HG03457 (cell line): ENCODE data around the gene PLEKHA6.

ENCODE experiments used
- ATAC-seq: cut with Tn5 transposase; IDR thresholded peaks from one replicate; pipeline ENCODE4 v1.9.1; 2021; ENCODE audit warnings: moderate number of reproducible peaks; ENCODE audit not compliant: unreplicated experiment

Gene PLEKHA6

GRCh38 chr1:204383163-204383904 is 23.6 kb upstream of the PLEKHA6 start:
- ATAC-seq, result no peak

GRCh38 chr1:204382714-204383083 is 23.0 kb upstream of the PLEKHA6 start:
- no peak for ATAC-seq

GRCh38 chr1:204380293-204380831 is 20.6 kb upstream of the PLEKHA6 start:
- no peak for ATAC-seq

GRCh38 chr1:204377800-204378668 is 18.3 kb upstream of the PLEKHA6 start:
- ATAC-seq, result no peak

DNA sequence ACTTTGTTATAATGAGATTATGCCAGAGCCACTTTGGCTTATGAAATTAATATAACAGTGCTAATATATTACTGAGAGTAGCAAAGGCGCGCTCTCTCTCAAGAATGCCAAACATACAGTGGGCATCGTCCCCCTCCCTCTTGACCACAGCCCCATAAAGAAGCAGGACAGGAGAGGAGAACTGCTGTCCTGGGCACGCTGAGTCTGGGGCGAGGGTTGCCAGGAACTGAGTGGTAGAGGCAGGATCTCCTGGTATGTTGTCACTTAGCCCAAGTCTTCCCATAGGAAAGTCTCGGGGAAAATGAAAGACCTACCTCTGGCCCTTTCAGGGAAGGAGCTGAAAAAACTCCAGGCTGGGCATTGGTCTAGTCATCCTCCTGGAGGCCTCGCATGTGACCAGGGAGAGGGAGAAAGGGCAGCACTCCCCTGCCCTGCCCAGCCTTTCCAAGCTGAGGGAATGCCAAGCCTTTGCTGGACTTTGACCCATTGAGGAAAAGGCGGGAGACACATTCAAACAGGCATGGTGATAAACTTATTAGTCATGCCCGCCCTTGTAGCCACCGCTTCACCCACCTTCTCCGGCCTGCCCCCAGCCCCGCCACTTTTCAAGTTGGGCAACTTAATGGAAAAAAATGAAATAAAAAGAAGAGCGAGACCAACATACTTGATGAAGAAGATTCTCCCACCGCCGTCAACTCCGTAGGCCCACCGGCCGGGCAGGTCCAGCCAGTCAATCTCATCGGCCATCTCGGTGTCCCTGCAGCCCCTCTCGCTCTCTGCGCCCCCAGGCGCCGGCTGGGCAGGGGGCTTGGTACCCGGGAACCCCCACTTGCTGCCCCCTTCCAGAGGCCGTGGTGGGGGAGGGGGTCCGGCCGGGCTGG is 17.4 kb upstream of the PLEKHA6 start:
- no peak for ATAC-seq

DNA sequence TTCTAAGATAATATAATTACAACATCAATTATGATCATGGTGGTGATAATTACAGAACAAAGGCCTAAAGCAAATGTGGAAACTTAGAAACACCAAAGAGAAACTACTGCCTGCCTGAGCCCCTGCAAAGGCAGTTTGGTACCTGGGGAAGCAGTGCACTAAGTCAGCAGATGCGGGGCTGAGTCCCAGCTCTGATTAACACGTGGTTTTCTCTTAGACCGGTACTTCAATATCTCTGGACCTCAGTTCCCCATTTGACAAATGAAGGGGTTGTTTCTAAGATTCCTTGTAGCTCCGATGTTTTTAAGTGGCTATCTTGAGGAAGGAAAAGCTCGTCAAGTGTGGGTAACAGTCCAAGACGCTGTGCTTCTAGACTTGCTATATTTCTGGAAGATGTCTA is 16.7 kb upstream of the PLEKHA6 start:
- ATAC-seq, result no peak

DNA sequence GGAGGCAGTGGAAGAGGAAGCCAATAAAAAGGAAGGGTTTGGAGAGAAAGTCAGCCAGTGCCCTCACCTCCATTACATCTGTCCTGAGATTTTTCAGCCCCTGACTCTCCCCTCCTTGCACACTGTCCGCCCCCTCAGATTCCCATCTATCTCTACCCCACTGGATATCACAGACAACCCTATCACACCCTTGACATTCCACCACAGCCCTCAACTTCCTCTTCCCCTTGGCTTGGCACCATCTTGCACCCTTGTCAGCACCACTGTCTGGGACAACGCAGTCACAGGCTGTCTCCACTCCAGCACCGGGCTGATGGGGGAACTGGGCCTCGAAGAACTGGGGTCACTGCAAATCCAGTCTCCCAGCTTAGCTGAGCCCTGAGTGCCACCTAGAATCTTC is 14.2 kb upstream of the PLEKHA6 start:
- ATAC-seq, result no peak

GRCh38 chr1:204370176-204370575 is 10.4 kb upstream of the PLEKHA6 start:
- ATAC-seq, result no peak

DNA sequence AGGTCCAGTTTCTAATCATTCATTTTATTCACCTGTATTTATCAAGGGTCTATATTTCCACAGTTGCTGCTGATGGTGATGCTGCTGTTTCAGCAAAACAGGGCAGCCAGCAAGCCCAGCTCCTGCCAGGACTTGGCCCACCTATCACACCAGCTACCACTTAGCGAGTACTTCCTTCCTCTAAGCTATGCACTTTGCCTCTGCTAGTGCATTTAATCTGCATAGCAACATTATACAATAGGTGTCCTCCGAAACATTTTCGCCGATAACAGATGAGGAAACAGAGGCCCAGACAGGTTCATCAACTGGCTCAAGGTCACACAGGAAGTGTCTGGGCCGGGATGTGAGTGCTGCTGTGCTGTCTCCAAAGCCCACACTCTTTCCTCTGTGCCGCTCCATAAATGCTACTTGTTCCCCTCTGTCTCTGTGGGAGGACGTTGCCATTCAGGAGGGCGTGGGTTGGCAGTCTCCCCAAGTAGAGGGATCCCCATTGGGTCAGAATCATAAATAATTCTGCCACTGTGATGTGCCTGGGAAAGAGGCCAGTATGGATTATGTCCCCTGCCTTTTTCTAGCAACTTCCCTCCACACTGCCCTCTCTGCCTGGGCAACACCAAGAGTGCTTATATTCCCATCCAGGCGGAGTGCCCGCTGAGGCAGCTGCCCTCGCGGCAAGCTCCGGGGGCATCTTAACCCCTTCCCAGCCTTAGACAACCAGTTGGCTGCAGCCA is 9.4 kb upstream of the PLEKHA6 start:
- no peak for ATAC-seq

DNA sequence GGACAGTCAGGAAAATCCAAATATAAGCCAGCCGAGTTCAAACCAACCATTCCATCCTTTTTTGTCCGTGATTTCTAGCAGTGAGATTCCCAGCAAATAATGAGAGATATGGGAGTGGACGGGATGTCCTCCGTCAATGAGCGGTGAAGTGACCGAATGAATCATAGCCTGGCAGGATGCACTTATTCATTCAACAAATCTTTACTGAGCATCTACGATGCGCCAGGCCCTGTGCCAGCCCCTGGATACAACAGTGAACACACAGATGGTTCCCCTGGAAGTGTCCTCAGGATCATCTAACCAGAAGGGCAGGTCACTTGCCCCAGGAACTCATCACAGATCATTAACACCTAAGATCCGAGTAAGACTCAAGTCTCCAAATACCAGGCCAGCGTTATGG is 8.2 kb upstream of the PLEKHA6 start:
- ATAC-seq, result no peak

DNA sequence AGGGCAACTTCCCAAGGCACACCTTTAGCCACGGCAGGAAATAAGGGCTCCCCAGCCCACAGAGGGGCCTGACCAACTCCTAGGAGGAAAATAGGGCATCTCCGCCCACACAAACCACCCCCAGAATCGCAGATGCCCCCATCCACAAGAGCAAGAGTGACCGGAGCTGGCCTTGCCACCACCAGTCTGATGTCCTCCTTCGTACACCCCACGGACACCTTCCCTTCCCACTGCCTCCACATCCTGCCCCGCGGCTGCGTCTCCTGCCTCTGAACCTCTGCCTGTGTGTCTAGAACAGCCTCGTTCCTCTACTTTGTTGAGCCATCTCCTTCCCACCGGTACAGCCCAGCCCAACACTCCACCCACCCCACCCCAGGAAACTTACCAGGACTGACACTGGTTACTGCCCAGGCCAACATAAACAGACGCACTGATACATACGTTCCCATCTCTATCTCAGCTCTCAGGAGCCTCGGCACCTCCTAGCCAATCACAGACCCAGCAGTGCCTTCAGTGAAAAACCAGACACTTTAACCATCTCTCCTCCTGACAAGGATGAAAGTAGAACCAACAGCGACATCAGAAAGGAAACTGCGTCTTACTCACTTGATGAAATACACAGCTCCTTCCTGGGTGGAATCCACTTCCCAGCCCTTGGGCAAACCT is 7.6 kb upstream of the PLEKHA6 start:
- ATAC-seq, result no peak

GRCh38 chr1:204366759-204367158 is 7.0 kb upstream of the PLEKHA6 start:
- no peak for ATAC-seq

DNA sequence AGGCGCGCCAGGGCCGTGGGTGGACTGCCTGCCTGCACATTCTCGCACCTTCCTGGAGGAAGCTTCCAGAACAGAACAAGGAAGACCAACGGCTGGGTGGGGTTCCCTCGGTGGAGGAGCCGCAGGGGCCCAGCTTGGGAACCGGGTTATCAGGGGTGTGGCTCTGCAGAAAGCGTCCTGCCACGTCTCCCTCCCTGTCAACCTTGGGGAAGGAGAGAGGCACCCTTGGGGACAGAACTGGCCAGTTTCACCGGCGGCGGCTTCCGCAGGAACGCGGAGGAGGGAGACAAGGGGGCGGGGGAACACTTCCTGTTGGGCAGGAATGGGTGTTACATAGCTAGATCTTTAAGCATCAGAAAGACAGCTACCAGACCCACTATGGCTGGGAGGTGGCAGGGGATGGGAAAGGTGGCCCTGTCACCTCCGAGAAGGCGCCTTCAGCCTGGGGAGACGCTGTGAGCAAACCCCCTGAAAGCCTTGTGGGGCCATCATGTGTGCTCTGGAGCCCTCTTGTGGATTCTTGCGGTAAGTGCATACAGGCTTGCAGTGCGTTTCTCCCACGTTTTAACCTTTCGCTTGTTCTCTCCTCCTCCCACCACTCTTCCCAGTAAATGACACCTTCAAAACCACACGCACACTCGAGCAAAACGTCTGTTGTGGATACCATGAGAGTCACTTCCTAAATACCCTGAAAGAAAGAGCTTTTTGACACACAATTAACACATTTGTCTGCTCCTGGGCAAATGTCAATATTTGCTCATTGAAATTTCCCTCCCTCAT is 3.8 kb upstream of the PLEKHA6 start:
- no peak for ATAC-seq

DNA sequence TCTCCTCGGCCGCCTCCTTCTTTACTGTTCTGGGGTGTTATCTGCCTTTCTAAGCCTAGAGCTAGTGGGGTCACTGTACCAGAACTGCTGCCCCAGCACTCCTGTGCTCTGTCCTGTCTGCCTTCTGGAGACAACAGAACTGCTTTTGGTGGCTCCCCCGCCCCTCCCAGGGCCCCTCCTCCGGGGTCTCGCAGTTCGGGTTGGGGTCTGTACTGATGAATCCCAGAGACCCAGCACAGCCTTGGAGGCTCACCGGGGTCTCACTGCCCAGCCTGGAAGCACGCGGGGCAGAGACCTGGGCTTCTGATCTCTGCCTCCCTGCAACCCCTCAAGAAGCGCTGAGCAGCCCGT is 3.2 kb upstream of the PLEKHA6 start:
- ATAC-seq, result no peak

DNA sequence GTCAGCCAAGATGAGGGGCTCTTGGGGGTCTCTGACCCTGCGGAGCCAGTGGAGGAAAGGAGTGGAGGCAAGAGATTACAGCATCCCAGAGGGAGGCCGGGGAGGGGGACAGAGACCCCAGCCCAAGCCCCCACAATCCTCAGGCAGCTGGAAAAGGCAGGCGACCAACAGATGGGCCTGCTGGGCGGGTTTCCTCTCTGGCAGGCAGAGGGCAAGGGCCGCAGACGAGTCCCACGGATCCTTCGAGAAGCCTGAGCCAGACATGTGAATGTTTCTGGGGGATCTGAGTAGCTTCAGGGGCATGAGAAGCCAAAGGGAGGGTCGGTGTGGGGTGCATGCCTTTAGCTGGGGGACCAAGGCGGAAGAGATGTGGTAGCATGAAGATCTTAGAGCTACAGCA is 2.1 kb upstream of the PLEKHA6 start:
- ATAC-seq, result no peak

- ATAC-seq, result no peak
These were observed 1.6 kb upstream of the PLEKHA6 start for GRCh38 chr1:204361341-204361771.

- no peak for ATAC-seq
These were observed 585 bp upstream of the PLEKHA6 start for GRCh38 chr1:204360314-204360713.

DNA sequence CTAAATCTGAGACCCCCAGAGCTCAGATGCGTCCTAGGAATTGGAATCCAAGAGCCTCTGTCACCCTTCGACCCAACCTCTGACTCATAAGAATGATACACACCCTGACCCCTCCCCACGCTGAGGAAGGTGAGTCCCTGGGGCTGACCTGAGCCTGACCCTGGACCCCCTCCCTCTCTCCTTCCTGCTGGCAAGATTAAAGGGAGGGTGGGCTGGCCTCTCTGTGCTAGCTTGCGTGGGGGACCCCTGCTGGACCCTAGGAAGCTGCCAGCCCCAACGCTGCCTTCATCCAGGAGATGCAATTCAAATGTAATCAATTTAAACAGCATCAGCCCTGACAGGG is 627 bp downstream of the PLEKHA6 start:
- ATAC-seq, result no peak

GRCh38 chr1:204358605-204359004 is 1.1 kb downstream of the PLEKHA6 start:
- no peak for ATAC-seq
